HG02588 (cell line): ENCODE results near the gene PPIP5K2.
A peak's percentile ranks its signal among the peaks of the same experiment; 100 is the strongest.
"Not testable (repeated sequence)": the region's sequence is repeated elsewhere in the genome, so short reads cannot be mapped to it uniquely, and the experiment has no call there.

Experiments
- ATAC-seq: cut with Tn5 transposase; IDR thresholded peaks from one replicate; pipeline ENCODE4 v1.9.1; 2021; ENCODE audit warnings: mild to moderate bottlenecking, moderate library complexity; ENCODE audit not compliant: unreplicated experiment

Gene PPIP5K2

DNA sequence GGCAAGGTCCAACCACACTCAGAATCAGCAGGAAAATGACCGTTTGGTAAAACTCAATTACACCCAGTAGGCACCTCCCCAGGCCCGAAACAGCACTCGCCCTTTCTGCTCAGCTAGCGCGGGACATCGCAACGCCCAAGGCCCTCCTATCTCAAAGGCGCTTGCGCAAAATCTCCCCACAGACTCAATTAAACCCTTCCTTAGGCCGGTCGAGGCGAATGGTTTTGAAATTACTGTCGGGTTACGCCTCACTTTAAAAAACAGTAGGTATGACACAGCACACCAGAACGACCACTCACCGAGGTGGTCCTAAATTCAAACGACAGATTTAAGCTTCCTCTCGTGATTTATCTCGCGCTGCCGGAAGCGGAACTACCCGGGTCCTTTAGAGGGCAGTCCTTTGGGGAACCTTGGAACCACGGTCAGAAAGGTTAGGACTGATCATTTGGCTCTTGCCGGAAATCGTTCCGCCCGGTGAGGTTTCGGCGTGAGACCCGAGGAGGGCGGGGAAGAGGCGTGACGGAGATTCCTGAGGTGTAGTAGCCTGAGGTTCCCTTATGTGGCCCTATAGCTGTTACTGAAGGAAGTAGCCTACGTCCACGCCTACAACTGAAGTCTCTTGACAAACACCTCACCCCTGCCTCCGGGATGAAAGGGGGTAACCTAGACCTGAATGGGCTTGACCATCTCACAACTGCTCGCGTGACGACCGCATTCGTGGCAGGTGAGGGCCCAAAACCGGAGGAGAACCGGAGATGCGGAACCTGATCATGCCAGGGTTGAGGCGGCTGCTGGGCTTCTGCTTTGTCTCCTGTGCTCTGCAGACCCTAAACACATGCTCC, at the start of gene PPIP5K2, which contains the start of gene GIN1:
Gene PPIP5K2 (plus strand): TSS at position 537 of the 842 bp plus-strand sequence. CDS start 9,289 bp downstream, outside the sequence.
Gene GIN1 (minus strand): TSS at position 374 of the 842 bp plus-strand sequence. CDS start 11,431 bp downstream, outside the sequence.
- peak; percentile 94 for ATAC-seq

DNA sequence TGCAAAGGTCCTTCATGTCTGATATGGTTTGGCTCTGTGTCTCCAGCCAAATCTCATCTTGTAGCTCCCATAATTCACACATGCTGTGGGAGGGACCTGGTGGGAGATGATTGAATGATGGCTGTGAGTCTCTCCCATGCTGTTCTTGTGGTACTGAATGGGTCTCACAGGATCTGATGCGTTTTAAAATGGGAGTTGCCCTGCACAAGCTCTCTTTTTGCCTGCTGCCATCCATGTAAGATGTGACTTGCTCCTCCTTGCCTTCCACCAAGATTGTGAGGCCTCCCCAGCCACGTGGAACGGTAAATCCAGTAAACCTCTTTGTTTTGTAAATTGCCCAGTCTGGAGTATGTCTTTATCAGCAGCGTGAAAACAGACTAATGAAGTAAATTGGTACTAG, 46.6 kb upstream of the PPIP5K2 start:
- ATAC-seq, result not testable (repeated sequence)

DNA sequence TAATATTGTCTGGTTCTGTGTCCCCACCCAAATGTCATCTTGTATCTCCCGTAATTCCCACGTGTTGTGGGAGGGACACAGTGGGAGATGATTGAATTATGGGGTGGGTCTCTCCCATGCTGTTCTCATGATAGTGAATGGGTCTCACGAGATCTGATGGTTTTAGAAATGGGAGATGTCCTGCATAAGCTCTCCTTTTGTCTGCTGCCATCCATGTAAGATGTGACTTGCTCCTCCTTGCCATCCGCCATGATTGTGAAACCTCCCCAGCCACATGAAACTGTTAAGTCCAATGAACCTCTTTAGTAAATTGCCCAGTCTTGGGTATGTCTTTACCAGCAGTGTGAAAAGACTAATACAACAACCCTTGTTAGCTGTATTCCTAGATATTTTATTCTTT, 44.7 kb upstream of the PPIP5K2 start:
- no peak for ATAC-seq

DNA sequence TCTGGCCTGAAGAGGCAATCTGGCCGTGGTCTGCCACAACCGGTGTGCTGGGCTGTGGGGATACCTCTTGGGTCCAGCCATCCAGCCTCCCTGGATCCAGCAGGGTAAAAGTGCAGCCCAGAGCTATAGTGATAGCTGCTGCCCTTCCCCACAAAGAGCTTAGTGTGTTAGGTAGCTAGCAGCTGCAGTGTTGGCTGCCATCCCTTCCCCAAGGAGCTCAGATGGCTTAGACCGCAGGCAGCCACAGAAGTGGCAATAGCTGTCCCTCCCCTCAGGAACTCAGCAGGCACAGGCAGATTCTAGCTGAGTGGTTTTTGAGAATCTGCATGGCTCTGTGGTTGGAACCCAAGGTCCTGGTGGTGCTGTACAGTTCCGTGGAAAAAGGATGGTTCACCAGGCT, 40.3 kb upstream of the PPIP5K2 start:
- ATAC-seq, result no peak

DNA sequence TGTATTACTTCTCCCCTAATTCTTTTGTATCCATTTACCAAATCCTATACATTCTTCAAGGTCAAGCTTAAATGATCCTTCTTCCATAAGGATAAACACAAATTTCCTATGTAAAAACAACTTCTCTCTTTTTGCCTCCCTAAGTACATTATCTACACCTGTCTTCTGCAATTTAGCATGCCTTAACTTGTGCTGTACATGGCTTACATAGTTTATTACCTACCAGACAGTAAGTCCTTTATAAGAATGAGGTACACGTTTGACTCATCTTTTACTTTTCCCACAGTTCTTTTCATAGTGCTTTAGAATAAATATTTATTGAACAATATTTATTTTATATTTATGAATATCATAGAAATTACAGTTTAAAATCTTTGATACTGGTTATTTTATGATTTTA, 33.6 kb upstream of the PPIP5K2 start:
- no peak for ATAC-seq

DNA sequence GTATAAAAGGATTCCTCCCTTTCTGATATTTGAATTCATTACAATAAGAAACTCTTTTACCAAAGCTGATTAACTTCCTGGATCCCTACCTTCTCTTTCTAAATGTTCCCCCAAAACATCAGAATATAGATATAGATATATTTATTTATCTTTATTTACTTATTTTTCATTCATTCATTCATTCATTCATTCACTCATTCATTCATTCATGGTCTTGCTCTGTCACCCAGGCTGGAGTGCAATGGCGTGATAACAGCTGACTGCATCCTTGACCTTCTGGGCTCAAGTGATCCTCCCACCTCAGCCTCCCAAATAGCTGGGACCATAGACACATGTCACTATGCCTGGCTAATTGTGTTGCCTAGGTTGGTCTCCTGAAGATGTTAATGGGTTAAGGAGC, 30.8 kb upstream of the PPIP5K2 start:
- ATAC-seq, result no peak

DNA sequence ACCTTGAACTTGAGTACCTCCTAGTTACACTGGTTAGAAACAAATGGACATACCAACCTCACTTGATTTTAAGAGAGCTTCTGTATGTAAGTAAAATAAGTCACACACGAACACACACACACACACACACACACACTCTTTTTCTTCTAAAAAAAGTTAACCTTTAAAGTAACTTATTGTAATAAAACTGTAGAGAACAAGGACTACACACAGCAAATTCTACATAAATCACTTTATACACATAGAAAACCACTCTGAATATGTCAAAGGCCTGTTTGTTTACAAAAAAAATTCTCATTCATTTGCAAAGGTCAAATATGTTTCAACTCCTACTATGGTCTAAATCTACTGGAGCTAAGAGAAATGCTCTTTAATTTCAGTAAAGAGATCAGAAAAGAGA, 29.3 kb upstream of the PPIP5K2 start:
- ATAC-seq, result no peak

DNA sequence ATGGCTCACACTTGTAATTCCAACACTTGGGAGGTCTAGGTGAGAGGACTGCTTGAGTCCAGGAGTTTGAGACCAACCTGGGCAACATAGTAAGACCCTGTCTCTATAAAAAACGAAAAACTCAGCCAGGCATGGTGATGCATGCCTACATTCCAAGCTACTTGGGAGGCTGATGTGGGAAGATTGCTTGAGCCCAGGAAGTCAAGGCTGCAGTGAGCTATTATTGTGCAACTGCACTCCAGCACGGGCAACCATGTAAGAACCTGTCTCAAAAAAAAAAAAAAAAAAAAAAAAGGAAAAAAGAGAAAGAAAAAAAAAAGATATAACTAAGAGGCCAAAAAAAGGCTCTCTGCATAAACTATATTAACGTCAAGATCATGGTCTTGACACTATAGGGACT, 27.4 kb upstream of the PPIP5K2 start:
- no peak for ATAC-seq

DNA sequence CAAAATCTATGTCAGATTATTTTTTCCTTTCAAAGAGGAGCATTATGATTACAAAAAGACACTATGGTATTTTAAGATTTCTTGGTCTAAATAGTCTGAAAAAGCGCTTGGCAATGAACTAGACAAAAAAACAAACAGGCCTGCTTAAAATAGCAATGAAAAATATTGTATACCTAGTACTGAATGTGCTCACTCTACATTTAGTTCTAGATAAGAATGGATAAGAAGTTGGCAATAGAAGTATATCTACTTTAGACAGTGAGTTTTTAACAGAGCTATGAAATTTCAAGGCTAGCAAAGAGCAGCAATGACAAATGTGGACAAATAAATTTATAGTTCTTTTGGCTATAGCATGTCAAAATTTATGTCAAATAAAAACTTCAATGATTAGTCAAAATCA, 26.4 kb upstream of the PPIP5K2 start:
- no peak for ATAC-seq

DNA sequence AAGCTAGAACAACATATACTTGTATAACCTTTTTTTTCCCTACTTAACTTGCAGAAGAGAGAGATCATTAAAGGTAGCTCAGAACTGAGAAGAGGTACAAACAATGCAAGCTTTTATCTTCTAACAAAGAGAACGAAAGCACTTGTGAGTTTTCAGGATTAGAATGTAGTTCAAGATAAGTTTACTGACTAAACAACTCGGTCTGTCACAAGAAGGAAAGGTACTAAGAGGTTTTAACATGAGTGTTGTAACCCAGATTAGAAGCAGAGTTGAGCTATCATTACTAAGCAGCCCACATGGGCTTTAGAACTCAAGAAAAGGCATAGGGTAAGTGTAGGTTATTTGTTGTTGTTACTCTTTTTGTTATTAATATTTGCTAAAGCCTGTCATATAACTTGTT, 25.4 kb upstream of the PPIP5K2 start:
- ATAC-seq, result no peak

DNA sequence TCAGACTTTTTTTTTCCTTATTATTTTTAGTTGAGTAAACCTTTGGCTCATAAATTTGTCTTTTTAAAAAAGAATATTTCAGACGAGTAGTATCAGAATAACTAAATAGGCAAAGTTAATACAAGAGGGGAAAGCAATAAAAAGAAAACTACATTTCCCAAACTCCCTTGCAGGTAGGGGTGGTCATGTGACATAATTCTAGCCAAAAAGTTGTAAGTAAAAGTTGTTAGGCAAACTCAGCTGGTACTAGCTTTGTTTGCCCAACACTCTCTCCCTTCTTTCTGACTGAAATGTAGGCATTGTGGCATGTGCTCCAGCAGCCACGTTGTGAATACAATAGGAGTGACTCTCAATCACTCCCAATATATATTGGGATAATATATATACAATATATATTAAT, 21.1 kb upstream of the PPIP5K2 start:
- ATAC-seq, result no peak

DNA sequence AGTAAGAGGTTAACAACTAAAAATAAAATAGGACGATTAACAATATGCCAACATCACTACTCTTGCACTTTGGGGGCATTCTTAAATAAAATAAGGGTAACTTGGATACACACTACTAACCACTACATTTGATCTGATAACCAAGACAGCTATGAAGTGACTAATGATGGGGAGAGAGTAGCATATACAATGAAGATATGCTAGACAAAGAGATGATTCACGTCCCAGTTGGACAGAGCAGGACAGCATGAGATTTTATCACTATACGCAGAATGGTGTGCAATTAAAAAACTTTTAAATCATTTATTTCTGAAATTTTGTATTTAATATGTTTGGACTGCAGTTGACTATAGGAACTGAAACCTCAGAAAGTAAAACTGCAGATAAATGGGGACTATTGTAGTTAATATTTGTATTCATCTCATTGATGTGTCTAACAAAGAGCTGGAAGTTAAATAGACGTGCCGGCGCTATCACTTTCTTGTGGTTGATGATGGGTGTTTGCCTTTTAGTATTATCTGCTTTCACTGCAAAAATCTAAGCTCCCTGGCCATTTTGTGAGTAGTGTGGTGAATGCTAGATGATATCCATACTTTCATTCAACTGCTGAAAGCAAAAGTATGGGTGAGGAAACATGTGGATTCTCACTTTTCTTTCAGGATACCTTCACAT, 18.9 kb upstream of the PPIP5K2 start:
- no peak for ATAC-seq

DNA sequence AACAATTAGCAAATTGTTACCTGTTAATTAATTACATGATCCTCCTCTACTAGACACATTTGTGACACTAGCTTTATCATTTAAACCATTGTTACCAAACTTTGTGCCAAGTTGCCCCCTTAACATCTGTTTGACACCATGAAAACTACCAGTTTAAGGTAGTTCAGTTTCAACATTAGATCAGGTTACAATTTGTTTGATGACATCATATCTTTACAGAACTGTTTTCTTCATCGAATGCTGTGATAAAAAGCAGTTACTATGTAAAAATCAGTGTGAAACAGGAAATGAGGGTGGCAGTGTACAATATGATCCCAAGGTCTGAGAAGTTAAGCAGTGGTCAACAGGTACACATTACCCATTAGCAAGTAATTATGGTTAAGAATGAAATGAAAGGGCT, 17.9 kb upstream of the PPIP5K2 start:
- no peak for ATAC-seq

DNA sequence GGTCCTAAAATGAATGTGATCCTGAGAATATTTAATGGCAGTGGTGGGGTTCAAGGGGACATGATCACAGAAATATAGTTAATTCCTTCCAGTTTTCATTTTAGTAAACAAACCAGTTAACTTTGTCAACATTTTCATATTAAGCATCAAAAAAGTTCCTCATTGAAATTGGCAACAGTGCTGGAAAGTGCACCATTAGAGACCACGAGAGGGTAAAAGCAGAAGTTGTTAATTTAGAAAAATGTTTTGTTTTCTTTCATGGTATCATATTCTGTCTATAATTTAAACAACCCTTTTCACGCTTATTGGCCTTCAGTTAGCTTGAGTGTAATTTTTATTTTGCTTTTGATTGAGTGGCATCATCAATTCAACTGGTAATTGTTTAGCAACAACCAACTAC, 12.0 kb upstream of the PPIP5K2 start:
- no peak for ATAC-seq

DNA sequence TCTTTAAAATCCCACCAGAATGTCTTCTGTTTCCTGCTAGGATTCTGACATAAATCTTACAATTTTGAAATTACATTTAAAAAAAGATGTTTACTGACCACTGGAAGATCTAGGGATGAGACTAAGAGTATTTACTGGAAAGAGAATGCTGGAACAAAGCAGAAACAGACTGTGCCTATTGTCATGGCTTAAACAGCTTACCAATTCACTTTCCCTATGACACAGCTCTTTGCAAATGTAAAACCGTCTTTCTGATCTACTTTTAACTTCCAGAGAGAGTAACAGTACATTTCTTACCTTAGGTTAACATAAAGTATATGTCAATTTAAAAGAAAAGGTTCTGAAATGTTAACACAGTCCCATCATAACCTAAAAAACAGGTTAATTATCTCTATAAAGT, 10.8 kb upstream of the PPIP5K2 start:
- ATAC-seq, result no peak

DNA sequence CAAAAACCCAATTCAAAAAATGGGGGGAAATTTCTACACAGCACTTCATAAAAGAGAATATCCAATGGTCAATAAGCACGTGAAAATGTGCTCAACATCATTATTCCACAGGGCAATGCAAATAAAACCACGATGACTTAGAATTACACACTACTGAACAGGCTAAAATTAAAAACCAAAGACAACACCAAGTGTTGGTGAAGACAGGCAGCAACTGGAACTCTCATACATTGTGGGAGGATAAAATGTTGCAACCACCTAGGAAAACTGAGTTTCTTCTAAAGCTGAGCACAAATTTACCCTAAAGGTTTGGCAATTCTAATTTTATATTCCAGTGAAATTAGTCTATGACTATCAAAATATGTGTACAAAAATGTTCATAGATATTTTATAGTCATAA, 9.7 kb upstream of the PPIP5K2 start:
- ATAC-seq, result no peak

DNA sequence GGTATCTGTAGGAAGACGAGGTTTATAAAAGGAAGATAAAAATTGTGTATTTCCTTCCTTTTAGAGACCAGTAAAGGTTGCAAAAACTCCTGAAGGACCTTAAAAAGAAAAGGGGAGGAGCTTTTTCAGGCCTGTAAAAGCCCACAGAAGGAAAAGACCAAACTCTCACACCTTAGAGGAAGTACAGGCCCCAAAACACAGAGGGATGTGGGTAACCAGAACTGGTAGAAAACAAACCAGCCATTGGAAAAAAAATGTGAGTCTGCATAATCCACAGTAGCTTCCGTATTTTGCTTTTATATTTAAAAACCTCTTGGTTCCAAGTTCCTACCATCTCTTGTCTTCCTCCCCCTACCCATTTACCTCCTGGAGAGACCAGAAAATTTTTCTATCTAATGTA, 8.6 kb upstream of the PPIP5K2 start:
- ATAC-seq, result no peak

DNA sequence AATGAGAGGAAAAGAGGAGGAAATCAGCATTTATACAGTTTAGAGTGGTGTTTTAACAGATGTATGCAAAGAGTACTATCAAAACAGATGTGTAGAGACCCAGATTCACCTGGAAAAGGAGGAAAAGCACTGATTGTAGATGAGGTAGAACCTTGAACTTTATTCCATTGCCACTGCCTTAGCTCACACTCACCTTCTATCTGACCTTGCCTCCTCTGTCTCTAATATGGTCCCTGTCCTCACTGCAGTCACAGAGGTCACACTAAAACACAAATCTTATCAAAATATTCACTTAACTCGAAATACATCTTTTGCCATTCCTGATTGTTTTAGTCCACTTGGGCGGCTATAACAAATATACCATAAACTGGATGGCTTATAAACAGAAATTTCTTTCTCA, 7.2 kb upstream of the PPIP5K2 start:
- ATAC-seq, result no peak

DNA sequence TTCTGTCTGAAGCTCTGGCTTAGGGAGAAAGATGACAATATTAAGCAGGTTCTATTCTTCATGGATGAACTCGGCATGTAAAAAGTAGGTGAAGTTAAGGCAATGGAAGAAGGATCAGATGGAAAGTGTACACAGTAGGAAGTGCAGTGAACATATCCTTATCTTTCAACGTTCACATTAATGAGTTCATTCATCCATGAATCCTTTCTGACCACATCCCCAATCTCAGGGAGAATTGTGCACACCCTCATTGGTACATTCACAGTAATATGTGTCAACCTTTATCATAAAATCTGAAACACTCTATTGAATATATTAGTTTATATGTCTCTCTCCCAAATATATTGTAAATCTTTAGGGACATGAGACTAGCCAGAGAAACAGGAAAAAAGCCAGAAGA, 5.7 kb upstream of the PPIP5K2 start:
- ATAC-seq, result no peak

DNA sequence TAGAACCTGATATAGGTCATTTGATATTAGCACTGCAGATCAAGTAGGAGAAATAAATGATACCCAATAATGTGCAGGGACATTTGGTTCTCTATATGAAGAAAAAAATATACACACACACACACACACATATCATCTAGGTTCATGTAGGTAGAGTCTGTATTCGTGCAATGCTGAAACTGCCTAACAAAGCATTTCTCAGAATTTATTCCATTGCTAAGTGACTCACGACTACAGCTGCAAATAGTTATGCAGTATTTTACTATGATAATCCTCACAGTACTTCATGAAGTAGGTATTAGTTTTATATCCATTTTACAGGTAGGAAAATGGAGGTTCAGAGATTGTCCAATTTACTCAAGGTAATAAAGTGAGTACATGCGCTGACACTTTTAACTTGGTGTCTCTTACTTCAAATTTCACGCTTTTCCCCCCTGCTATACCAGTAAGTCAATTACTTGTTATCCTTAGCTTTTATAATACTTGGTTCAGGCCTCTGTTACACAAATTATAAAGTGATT, 2.6 kb upstream of the PPIP5K2 start:
- ATAC-seq, result no peak

DNA sequence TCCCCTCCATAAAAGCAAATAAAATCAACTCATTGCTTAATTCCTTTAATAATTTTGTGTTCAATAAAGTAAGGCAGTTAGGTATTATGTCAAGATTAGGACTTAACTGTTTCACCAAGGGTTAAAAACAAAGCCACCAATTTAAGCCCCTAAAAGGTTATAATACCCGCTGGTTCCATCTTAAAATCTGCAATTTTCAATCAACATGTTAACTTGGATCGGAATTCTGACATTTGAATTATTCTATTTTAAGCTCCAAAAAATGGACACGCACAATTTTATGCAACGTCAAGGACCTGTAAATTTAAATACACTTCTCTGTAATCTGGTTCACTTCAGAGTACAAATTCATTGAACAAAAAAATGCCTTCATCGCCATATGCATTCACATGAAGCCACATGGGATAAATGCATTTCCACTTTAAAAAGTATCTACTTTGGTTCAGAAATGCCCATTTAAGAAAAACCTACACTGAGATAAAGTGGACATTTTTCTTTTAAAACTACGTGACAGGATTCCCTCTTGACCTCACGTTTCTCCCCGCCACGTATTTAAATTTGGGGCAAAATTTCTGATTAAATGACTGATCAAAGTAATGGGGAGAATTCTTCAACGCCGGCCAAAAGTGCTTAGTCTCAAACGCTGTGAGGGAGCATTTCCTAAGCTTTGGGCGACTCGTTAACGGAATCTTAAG, 884 bp upstream of the PPIP5K2 start:
- no peak for ATAC-seq
